DMS114 treated with DMSO at 0.1 percent for 48 hours (cell line): ENCODE results near the gene RNPEP.
"Not testable (repeated sequence)": the region's sequence is repeated elsewhere in the genome, so short reads cannot be mapped to it uniquely, and the experiment has no call there.

ENCODE experiments used
- DNase-seq: peaks from one replicate; lab custom pipeline; 2025; ENCODE audit not compliant: unreplicated experiment; lab: John Stamatoyannopoulos, UW

RNPEP gene

DNA sequence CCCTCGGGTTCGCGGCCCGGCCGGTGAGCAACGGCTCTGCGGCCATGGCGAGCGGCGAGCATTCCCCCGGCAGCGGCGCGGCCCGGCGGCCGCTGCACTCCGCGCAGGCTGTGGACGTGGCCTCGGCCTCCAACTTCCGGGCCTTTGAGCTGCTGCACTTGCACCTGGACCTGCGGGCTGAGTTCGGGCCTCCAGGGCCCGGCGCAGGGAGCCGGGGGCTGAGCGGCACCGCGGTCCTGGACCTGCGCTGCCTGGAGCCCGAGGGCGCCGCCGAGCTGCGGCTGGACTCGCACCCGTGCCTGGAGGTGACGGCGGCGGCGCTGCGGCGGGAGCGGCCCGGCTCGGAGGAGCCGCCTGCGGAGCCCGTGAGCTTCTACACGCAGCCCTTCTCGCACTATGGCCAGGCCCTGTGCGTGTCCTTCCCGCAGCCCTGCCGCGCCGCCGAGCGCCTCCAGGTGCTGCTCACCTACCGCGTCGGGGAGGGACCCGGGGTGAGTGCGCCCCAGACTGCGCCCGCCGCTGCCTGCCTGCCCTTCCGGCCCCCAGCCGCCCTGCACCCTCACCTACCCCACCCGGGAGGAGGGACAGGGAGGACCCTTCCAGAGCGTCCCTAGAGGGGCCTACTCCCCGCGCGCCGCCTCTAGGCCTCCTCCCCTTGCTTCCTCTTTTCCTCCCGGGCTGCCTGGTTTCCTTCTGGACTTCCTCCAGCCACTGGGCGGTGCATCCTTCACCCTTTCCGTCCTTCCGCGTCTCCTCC, at the start of gene RNPEP:
RNPEP (plus strand) TSS at position 26 of the 757 bp plus-strand sequence; CDS start at position 45, 19 bp downstream.
- peak; percentile 58 for DNase-seq

DNA sequence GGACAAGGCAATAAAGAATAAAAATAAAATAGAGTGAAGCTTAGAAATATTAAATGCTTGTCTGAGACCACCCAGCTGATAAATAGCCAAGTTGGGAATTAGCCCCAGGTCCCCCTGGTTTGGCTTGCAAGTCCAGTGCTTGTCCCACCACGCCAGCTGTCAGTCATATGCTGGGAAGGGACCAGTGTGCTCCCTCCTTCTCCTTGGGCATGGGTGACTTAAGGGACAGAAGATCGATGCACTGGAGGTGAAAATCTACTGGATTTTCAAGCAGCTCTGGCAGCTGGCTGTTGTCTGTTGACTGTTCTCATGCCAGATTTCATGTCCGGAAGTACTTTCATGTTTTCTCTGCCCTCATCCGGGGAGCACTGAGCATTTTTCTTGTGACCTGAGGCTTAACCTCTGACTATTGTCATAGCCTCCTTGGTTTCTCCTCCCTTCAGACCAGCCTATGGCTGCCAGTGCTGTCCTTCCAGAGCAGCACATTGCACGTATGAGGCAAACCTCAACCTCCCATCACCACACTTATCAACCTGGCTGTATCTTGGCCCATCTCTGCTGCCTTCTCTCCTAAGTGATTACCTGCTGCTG, 48.5 kb upstream of the RNPEP start:
- no peak for DNase-seq

DNA sequence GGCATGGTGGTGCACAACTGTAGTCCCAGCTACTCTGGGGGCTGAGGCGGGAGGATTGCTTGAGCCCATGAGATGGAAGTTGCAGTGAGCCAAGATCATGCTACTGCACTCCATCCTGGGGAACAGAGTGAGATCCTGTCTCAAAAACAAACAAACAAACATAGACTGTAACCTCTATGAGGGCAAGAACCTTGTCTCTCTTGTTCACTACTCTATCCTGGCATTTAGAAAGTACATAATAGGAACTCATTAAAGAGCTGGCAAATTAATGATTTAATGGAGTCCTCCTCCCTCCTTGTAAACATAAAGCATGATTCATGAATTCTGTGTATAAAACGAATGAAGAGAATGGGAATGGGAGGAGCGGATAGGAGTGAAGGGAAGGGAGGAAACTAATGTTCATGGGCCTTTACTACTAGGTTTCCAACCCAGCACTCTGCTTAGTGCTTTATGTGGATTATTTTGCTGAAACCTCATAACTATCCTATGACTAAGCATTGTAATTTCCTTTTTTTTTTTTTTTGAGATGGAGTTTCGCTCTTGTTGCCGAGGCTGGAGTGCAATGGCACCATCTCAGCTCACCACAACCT, 44.7 kb upstream of the RNPEP start:
- no peak for DNase-seq

DNA sequence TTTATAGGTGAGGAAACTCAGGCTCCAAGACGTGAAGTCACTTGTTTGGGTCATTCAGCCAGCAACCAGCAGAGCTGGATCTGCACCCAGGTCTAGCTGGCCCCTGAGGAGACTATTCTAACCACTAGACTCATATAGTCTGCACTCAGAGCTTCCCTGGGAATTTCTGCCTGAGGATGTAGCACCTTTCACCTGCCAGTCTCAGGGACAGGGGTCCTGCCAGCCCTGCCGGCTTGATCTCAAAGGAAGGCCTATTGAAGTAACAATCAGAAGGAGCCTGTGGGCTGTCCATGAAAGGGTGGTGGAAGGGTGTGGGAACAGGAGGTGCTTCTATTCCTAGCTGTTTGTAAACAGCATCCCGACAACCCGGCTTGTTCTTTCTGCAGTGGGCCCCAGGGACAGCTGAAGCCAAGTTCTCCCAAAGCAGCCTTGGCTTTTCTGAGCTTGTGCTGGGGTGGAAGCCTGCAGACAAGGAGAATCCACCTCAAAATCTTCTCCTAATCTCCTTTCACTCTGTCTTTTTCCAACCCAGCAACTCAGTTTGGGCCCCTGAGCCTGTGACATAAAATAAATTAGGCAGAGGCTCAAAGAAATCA, 43.9 kb upstream of the RNPEP start:
- DNase-seq: no peak

DNA sequence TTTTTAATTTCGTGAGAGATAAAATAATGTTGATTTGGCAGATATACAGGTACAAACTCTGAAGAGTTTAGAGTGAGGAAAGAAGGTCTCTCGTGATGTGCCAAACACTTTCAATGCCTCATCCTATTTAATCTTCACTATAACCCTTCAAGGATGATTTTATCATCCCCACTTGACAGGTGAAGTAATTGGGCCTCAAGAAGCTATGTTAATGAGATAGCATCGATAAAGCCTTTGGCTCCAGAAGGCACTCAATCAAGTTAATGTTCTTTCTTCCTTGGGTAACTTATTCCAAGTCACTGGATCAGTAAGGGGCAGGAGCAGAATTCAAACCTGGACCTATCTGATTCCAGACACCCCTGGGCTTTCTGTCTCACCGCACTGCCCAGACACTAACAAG, 43.3 kb upstream of the RNPEP start:
- no peak for DNase-seq

- DNase-seq: no peak
Observed at GRCh38 chr1:201939574-201939973, 42.9 kb upstream of the RNPEP start.

DNA sequence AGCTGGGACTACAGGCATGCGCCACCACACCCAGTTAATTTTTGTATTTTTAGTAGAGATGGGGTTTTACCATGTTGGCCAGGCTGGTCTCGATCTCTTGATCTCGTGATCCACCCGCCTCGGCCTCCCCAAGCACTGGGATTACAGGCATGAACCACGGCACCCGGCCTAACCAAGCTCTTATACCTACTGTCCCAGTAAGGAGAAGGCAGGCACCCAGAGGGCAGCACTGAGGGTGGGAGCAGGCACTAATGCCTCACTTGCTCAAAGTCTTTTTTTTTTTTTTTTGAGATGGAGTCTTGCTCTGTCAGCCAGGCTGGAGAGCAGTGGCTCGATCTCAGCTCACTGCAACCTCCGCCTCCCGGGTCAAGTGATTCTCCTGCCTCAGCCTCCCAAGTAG, 42.1 kb upstream of the RNPEP start:
- not testable (repeated sequence) for DNase-seq

DNA sequence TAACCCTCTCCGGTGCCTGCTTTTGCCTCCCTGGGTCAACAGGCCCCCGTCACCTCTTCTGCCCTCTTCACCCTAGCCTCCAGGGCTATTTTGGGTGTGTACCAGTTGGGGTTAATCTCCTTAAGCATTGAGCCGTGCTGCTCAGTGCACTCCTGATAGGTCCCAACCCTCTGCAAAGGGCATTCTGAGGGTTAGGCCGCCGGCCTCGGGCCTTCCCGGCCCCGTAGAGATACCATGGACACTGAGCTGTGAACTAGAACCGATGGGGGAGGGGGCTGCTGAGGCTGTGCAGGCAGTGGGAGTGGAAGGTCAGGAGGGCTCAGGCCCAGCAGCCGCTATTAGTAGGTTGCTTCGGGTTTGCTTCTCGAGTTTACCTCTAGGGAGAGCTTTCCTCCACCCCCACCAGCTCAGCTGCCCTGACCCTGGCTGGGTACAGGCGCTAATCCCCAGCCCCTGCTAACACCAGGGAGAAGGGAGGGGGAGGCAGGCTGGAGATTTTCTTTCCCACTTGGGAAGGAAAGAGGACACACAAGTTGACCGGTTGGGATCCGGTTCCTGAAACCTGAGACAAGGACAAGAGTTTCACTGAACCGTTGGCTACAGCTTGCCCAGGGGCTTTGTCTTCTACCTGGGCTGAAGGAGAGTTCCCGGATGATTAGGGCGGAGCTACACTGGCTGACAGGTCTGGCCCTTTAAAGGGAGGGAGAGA, 40.9 kb upstream of the RNPEP start:
- no peak for DNase-seq

DNA sequence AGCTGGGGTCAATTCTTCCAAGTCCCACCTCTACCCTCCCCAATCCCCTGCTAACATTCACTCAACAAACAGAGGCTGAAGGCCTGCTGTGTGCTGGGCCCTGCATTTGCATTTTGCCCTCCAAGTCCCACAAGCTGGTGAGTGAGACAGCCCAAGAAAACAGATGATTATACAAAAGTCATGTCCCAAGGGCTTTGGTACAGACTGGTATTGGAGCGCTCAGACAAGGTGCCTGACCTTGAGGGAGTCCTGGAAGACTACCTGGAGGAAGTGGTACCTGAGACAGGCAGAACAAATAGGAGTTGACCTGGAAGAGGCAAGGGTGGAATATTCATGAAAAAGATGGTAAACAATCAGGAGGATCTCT, 40.3 kb upstream of the RNPEP start:
- DNase-seq: no peak

DNA sequence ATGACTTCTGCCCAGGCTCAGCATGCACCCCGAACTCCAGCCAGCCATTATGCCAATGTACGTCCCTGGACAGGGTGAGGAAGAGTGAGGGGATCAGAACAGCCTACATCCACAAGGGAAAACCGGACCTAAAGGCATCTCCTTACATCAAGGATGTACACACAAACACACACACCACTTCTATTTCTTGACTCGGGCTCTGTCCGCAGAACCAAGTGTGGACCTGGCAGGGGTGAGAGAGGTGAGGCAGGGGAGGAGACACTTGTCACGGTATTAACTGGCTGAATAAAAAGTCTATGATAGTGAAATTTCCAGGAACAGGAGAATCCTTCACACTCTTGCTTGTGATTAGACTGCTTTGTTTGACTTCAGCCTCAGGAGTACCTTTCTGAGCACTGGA, 38.4 kb upstream of the RNPEP start:
- no peak for DNase-seq

GRCh38 chr1:201944639-201945038, 37.8 kb upstream of the RNPEP start:
- no peak for DNase-seq

DNA sequence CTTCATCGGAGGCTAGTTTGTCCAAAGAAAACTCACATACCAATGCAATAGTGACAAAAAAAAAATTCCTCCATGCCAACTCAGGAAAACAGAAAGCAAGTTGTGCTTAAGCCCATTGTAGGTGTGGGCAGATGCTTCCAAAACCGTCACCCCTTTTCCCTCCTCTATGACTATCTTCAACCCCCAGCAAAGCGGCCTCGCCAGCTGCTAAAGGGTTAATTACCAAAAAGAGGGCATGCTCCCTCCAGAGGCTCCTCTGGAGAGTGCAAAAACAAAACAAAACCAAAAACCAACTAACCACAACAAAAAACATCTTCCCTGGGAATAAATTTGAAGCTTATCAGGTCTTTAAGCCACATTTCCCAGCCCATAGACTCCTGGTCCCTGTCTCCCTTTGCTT, 37.3 kb upstream of the RNPEP start:
- DNase-seq: no peak

DNA sequence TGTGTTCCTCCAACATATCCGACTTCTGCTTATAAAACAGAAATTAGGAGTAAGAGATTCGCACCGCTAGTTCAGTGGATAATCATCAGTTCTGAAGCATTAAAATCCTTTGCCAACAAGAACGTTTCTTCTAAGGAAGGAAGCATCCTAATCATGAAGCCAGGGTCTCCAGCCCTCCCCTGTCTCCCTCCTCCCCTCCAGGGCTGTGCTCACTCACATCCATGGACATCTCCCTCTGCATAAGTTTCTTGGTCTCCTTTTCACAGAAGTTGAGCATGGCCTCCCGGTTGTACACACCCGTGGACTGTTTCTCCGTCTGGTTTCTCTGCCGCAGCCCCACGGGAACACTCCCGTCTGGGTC, 36.6 kb upstream of the RNPEP start:
- no peak for DNase-seq

- no peak for DNase-seq
Observed at GRCh38 chr1:201946224-201946908, 36.1 kb upstream of the RNPEP start, which contains the start of gene LMOD1. LMOD1 (minus strand) TSS chr1:201946548; CDS start chr1:201946340, 208 bp downstream.

DNA sequence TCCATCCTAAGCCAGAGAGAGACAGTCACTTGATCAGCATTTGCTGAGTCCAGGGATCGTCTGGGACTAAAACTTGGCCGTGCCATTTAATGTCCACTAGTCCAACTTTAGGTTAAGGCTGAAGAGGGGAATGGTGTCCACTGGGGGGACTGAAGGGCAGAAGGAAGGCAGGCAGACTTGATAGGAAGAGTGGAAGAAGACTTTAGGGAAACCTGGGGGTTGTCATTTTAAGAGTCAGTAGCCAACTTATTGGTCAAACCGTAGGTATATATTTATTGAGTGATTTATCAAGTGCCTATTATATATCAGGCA, 34.8 kb upstream of the RNPEP start:
- DNase-seq: no peak

DNA sequence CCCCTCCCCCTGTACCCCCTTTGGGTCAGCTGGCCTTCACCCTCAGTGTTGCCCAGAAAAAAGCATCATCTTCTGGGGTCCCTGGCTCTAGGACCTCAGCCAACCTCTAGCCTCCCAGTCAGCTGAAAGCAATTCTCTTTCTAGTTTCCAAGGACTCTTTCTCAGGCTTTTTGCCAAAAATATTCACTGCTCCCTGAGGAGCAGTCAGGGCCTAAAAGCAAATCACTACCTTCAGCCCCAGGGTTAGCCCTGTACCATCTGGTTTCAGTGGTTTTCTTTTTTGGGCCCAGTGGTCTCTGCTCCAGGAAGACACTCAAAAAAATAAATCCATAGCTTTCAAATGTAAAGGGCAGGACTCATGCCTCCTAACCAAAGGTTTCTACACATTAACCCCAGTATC, 33.0 kb upstream of the RNPEP start:
- DNase-seq: no peak

GRCh38 chr1:201954263-201955008, 28.0 kb upstream of the RNPEP start:
- DNase-seq: no peak

DNA sequence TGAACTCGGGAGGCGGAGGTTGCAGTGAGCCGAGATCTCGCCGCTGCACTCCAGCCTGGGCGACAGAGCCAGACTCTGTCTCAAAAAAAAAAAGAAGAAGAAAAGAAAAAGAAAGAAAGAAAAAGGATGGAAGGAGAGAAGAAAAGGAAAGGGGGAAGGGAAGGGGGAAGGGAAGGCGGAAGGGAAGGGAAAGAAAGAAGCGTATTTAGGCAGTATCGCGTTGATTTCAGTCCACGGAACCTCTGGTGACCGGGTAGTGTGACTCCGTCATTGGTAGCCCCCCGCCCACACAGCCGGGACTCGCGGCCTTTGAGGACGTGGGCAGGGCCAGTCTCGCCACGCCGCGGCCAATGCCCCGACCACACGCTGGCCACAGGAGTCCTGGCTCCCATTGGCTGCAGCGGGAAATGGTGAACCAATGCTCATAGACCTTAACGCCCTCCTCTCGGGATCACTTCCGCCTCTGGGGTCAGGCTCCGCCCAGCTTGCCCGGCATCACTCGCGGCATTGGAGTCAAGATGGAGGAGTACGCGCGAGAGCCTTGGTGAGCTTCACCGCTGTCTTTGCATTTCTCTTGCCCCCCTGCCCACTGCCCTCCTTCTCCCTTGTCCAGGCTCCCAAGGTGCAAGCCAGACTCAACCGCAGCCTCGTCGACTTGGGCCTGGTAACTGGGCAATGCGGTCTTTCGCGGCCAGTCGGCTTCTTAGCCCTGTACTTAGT, 27.3 kb upstream of the RNPEP start, which contains the start of gene TIMM17A:
TIMM17A (plus strand) TSS at position 495 of the 720 bp plus-strand sequence; CDS start at position 519, 24 bp downstream.
- peak; percentile 97 for DNase-seq

DNA sequence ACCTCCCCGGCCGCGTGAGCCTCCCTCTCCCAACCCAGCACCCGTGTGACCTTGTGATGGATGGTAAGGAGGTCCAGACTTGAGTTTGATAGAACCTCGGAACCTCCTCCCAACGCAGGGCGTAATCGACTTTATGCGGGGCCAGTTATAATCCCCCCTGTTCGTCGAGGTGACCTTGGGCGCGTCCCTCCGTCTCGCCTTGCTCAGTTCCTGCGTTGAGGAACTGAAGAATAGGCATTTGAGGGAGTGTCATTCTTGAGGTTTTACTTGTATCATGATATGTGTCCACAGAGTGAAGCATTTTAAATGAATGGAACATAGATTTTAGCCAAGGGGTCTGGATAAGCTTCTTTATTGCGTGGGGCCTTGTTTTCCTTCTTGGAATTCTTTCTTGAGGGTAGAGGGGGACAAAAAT, 26.7 kb upstream of the RNPEP start:
- no peak for DNase-seq

GRCh38 chr1:201958348-201958747, 24.1 kb upstream of the RNPEP start:
- DNase-seq: no peak
